ENCODE results near the gene FIBIN.

Gene FIBIN

GRCh38 chr11:27025312-27025955, 31.5 kb downstream of the FIBIN start:
- Histone ChIP-seq H3K36me3 (ENCODE audit: control insufficient read depth in 2 of 2, insufficient read depth in 1 of 2, low read length in 2 of 2) (no peaks in the 10 kb centered on the region), H3K9me3 (ENCODE audit: control insufficient read depth, insufficient read depth, low read depth, low read length) (no peaks in the 10 kb centered on the region), H3K4me3 (ENCODE audit: low read depth, low read length) (no peak overlapping the region), H3K4me1 (ENCODE audit: control insufficient read depth, insufficient read depth, low read length) (peaks cover 2% of the 10 kb centered on the region; the same call in 1 of the 2 replicates), H3K27ac (ENCODE audit: extremely low read depth, low read depth, low read length) (no peak overlapping the region)
- ChIA-PET POLR2A (no interaction called here), CTCF (interaction anchor here (0.5 kb wide), 1 partner anchor 44 kb away, joined by 3 read pairs; no protein-coding TSS in a partner anchor)
- TF ChIP-seq ZNF548 (tag by site-specific recombination; IDR thresholded peaks at IDR 0.05) (no peak), ZNF416 (tag by site-specific recombination; IDR thresholded peaks at IDR 0.05) (no peak)

- TF ChIP-seq ZNF791 (tag by site-specific recombination; IDR thresholded peaks at IDR 0.05) (no peak), ZNF561 (tag by site-specific recombination; IDR thresholded peaks at IDR 0.05; ENCODE audit: borderline replicate concordance) (no peak), OSR2 (tag by site-specific recombination; IDR thresholded peaks at IDR 0.05) (no peak), ZNF76 (tag by site-specific recombination; IDR thresholded peaks at IDR 0.05; ENCODE audit: borderline replicate concordance, low read depth) (no peak), ZNF830 (tag by site-specific recombination; IDR thresholded peaks at IDR 0.05; ENCODE audit: low read depth) (no peak), PATZ1 (tag by site-specific recombination; IDR thresholded peaks at IDR 0.05) (no peak), ZNF10 (tag by site-specific recombination; IDR thresholded peaks at IDR 0.05) (no peak), ZNF629 (tag by site-specific recombination; IDR thresholded peaks at IDR 0.05) (no peak), GLI2 (tag by site-specific recombination; IDR thresholded peaks at IDR 0.05; ENCODE audit: borderline replicate concordance, low read depth) (no peak)
- Histone ChIP-seq H3K27ac (ENCODE audit: extremely low read depth, low read depth, low read length) (no peak overlapping the region), H3K36me3 (ENCODE audit: control insufficient read depth in 2 of 2, insufficient read depth in 1 of 2, low read length in 2 of 2) (no peaks in the 10 kb centered on the region), H3K4me1 (ENCODE audit: control insufficient read depth, insufficient read depth, low read length) (no peaks in the 10 kb centered on the region), H3K9me3 (ENCODE audit: control insufficient read depth, insufficient read depth, low read depth, low read length) (no peaks in the 10 kb centered on the region), H3K4me3 (ENCODE audit: low read depth, low read length) (no peak overlapping the region)
- ChIA-PET CTCF (interaction anchor here (0.6 kb wide), 1 partner anchor 459 kb away, joined by 6 read pairs; no protein-coding TSS in a partner anchor), POLR2A (no interaction called here)
These were observed 32.2 kb downstream of the FIBIN start for GRCh38 chr11:27025957-27026733.

GRCh38 chr11:27028561-27028965, 34.7 kb downstream of the FIBIN start:
- Histone ChIP-seq H3K4me3 (ENCODE audit: low read depth, low read length) (no peak overlapping the region), H3K27ac (ENCODE audit: extremely low read depth, low read depth, low read length) (no peak overlapping the region), H3K36me3 (ENCODE audit: control insufficient read depth in 2 of 2, insufficient read depth in 1 of 2, low read length in 2 of 2) (no peaks in the 10 kb centered on the region), H3K9me3 (ENCODE audit: control insufficient read depth, insufficient read depth, low read depth, low read length) (no peaks in the 10 kb centered on the region), H3K4me1 (ENCODE audit: control insufficient read depth, insufficient read depth, low read length) (no peaks in the 10 kb centered on the region)
- CTCF ChIA-PET = no interaction called here
- POLR2A ChIA-PET = no interaction called here
- TF ChIP-seq PRDM4 (tag by site-specific recombination; IDR thresholded peaks at IDR 0.05) (no peak), PRDM2 (tag by site-specific recombination; IDR thresholded peaks at IDR 0.05; ENCODE audit: borderline replicate concordance) (no peak), ZNF24 (tag by site-specific recombination; IDR thresholded peaks at IDR 0.05) (no peak), ZNF555 (tag by site-specific recombination; conservative IDR thresholded peaks at IDR 0.05) (no peak), ZNF280C (tag by site-specific recombination; IDR thresholded peaks at IDR 0.05) (no peak)
